HEK293 (cell line): ENCODE results near the gene ATF7IP2.
"Not testable (repeated sequence)": the region's sequence is repeated elsewhere in the genome, so short reads cannot be mapped to it uniquely, and the experiment has no call there.

Source experiments
- MEIS1 ChIP-seq: sonication (generic); formaldehyde crosslinking; IDR thresholded peaks from 2 replicates; pipeline ENCODE4 v1.8.1; 2022; ENCODE audit warnings: missing genetic modification reagents, mild to moderate bottlenecking, borderline replicate concordance
- ZBTB44 ChIP-seq: fragments of 450-650 bp; IDR thresholded peaks from 2 replicates; pipeline ENCODE4 v1.5.1; 2018; ENCODE audit warnings: missing biosample characterization, mild to moderate bottlenecking, missing genetic modification characterization
- ZFP41 ChIP-seq: fragments of 450-650 bp; formaldehyde crosslinking; IDR thresholded peaks from 2 replicates; pipeline ENCODE4 v1.5.1; 2016; ENCODE audit warnings: missing biosample characterization, missing genetic modification characterization, borderline replicate concordance
- TF ChIP-seq, protein P1 (sequence below): fragments of 450-650 bp; formaldehyde crosslinking; IDR thresholded peaks from 2 replicates; pipeline ENCODE4 v1.5.1; 2016; ENCODE audit warnings: missing biosample characterization, missing genetic modification characterization

DNA sequence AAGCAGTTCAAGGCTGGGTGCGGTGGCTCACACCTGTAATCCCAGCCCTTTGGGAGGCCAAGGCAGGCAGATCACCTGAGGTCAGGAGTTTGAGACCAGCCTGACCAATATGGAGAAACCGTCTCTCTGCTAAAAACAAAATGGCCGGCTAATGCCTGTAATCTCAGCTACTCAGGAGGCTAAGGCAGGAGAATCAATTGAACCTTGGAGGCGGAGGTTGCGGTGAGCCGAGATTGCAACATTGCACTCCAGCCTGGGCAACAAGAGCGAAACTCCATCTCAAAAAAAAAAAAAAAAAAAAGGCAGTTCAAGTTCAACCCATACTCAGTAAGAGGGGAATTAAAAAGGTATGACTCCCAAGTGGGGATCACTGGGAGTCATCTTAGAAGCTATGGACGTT, 19.2 kb upstream of the ATF7IP2 start:
- TF ChIP-seq ZBTB44 (tag by site-specific recombination); ZFP41 (tag by site-specific recombination); MEIS1: not testable (repeated sequence)
- TF ChIP-seq, protein P1, sequence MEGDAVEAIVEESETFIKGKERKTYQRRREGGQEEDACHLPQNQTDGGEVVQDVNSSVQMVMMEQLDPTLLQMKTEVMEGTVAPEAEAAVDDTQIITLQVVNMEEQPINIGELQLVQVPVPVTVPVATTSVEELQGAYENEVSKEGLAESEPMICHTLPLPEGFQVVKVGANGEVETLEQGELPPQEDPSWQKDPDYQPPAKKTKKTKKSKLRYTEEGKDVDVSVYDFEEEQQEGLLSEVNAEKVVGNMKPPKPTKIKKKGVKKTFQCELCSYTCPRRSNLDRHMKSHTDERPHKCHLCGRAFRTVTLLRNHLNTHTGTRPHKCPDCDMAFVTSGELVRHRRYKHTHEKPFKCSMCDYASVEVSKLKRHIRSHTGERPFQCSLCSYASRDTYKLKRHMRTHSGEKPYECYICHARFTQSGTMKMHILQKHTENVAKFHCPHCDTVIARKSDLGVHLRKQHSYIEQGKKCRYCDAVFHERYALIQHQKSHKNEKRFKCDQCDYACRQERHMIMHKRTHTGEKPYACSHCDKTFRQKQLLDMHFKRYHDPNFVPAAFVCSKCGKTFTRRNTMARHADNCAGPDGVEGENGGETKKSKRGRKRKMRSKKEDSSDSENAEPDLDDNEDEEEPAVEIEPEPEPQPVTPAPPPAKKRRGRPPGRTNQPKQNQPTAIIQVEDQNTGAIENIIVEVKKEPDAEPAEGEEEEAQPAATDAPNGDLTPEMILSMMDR (tag by site-specific recombination) = not testable (repeated sequence)
